IMR-90 (cell line): Measurements from ENCODE around the gene DYSF. TPM values are rescaled to one million over a fixed set of nuclear protein-coding genes. Genes with fewer than 3 reads are reported as not detected.
A peak's percentile ranks its signal among the peaks of the same experiment; 100 is the strongest.

Source experiments
- ATAC-seq: fragments of 200-7000 bp; cut with Tn5 transposase; 2 replicates; pipeline ENCODE4 v1.9.1; 2020; ENCODE audit warnings: low read depth, mild to moderate bottlenecking, moderate library complexity
- BruUV-seq: library from RNA; stranded (reverse); fragments of 400-500 nt; replicated peaks from 2 replicates; lab custom pipeline; 2021; lab: Mats Ljungman, UMichigan
- CTCF ChIA-PET: fragments of 300-600 bp; formaldehyde crosslinking; extraction: SDS; loops from one replicate; lab custom pipeline; 2021; ENCODE audit warnings: antibody characterized with exemption; lab: Yijun Ruan, JAX
- POLR2A ChIA-PET: fragments of 300-600 bp; sonication (Branson Sonifier 250); formaldehyde crosslinking; loops from one replicate; lab custom pipeline; 2022; ENCODE audit warnings: antibody characterized with exemption; ENCODE audit not compliant: unreplicated experiment; lab: Charles Lee
- DNase-seq: peaks from one replicate; pipeline ENCODE4 v3.0.0; 2013
- H2AFZ ChIP-seq: replicated peaks from 2 replicates; pipeline ENCODE3; 2013; ENCODE audit warnings: low read length, mild to moderate bottlenecking; ENCODE audit not compliant: poor library complexity
- H2AK5ac ChIP-seq: 2 replicates; pipeline ENCODE4 v1.6.1; 2013; ENCODE audit warnings: low read depth, low read length, inconsistent platforms
- H2AK9ac ChIP-seq: replicated peaks from 2 replicates; pipeline ENCODE3; 2013; ENCODE audit warnings: mild to moderate bottlenecking, low read depth, low read length, moderate library complexity; ENCODE audit not compliant: poor library complexity
- H2BK120ac ChIP-seq: 2 replicates; pipeline ENCODE4 v1.6.1; 2013; ENCODE audit warnings: low read depth, low read length, inconsistent platforms
- H2BK15ac ChIP-seq: 3 replicates; pipeline ENCODE4 v1.6.1; 2013; ENCODE audit warnings: low read depth, low read length, inconsistent platforms
- H2BK20ac ChIP-seq: 2 replicates; pipeline ENCODE4 v1.6.1; 2013; ENCODE audit warnings: low read depth, mild to moderate bottlenecking, inconsistent platforms, low read length, moderate library complexity
- H2BK5ac ChIP-seq: 2 replicates; pipeline ENCODE4 v1.6.1; 2013; ENCODE audit warnings: mild to moderate bottlenecking, low read depth, low read length, inconsistent platforms; ENCODE audit not compliant: poor library complexity, severe bottlenecking
- H3K14ac ChIP-seq: replicated peaks from 2 replicates; pipeline ENCODE4 v1.6.1; 2013; ENCODE audit warnings: low read depth, low read length, inconsistent platforms
- H3K18ac ChIP-seq: 2 replicates; pipeline ENCODE4 v1.6.1; 2013; ENCODE audit warnings: low read depth, low read length, control low read depth
- H3K23ac ChIP-seq: 2 replicates; pipeline ENCODE4 v1.6.1; 2013; ENCODE audit warnings: low read depth, low read length, inconsistent platforms
- H3K27ac ChIP-seq: 2 replicates; pipeline ENCODE4 v1.5.1; 2013; ENCODE audit warnings: mild to moderate bottlenecking, control low read depth, low read length; ENCODE audit not compliant: insufficient read depth
- H3K27me3 ChIP-seq: 2 replicates; pipeline ENCODE4 v1.6.1; 2013; ENCODE audit warnings: low read length; ENCODE audit not compliant: control insufficient read depth, insufficient read depth
- H3K36me3 ChIP-seq: 2 replicates; pipeline ENCODE4 v1.6.1; 2013; ENCODE audit warnings: low read length, mixed read lengths; ENCODE audit not compliant: control insufficient read depth, insufficient read depth
- H3K4ac ChIP-seq: 2 replicates; pipeline ENCODE4 v1.6.1; 2013; ENCODE audit warnings: low read depth, low read length, inconsistent platforms
- H3K4me1 ChIP-seq: 2 replicates; pipeline ENCODE4 v1.6.1; 2013; ENCODE audit warnings: low read length, mixed read lengths; ENCODE audit not compliant: control insufficient read depth, insufficient read depth
- H3K4me2 ChIP-seq: 2 replicates; pipeline ENCODE4 v1.6.1; 2013; ENCODE audit warnings: low read depth, mild to moderate bottlenecking, control low read depth, low read length, moderate library complexity
- H3K4me3 ChIP-seq: 2 replicates; pipeline ENCODE4 v1.5.1; 2013; ENCODE audit warnings: low read depth, mild to moderate bottlenecking, control low read depth, low read length, moderate library complexity; ENCODE audit not compliant: insufficient read depth
- H3K56ac ChIP-seq: 2 replicates; pipeline ENCODE4 v1.6.1; 2013; ENCODE audit warnings: low read length, inconsistent platforms; ENCODE audit not compliant: insufficient read depth; ENCODE audit errors: extremely low read depth
- H3K79me1 ChIP-seq, 2 experiments: 2 replicates each; pipeline ENCODE4 v1.6.1; 2013; ENCODE audit warnings: low read length in 2 of 2, inconsistent platforms in 1 of 2, low read depth in 1 of 2
- H3K9ac ChIP-seq: 2 replicates; pipeline ENCODE4 v1.6.1; 2013; ENCODE audit warnings: low read depth, low read length, control low read depth
- H3K9me1 ChIP-seq: 2 replicates; pipeline ENCODE4 v1.6.1; 2013; ENCODE audit warnings: low read length, inconsistent platforms; ENCODE audit not compliant: insufficient read depth
- H3K9me3 ChIP-seq: 2 replicates; pipeline ENCODE4 v1.6.1; 2013; ENCODE audit warnings: low read length; ENCODE audit not compliant: control insufficient read depth, insufficient read depth
- H4K20me1 ChIP-seq: 2 replicates; pipeline ENCODE4 v1.6.1; 2013; ENCODE audit warnings: low read length, inconsistent platforms; ENCODE audit not compliant: insufficient read depth
- H4K5ac ChIP-seq: 2 replicates; pipeline ENCODE4 v1.6.1; 2013; ENCODE audit warnings: mild to moderate bottlenecking, low read depth, low read length, control low read depth
- H4K8ac ChIP-seq, 2 experiments: 2 replicates each; pipeline ENCODE4 v1.6.1; 2013; ENCODE audit warnings: low read depth in 2 of 2, low read length in 2 of 2, control low read depth in 1 of 2, inconsistent platforms in 1 of 2
- H4K91ac ChIP-seq: 2 replicates; pipeline ENCODE4 v1.6.1; 2013; ENCODE audit warnings: low read depth, low read length, inconsistent platforms; ENCODE audit not compliant: insufficient read depth
- BHLHE40 ChIP-seq: fragments of 150-350 bp; IDR thresholded peaks from 2 replicates; pipeline ENCODE4 v1.6.1; 2016; ENCODE audit warnings: mild to moderate bottlenecking, low read depth, low read length
- CEBPB ChIP-seq: IDR thresholded peaks from 2 replicates; pipeline ENCODE4 v1.6.1; 2012; ENCODE audit warnings: low read depth, low read length, improper control_type of control experiment
- CHD1 ChIP-seq: IDR thresholded peaks from 2 replicates; pipeline ENCODE4 v1.6.1; 2012; ENCODE audit warnings: low read depth, low read length, improper control_type of control experiment
- FOS ChIP-seq: fragments of 150-350 bp; IDR thresholded peaks from 2 replicates; pipeline ENCODE4 v1.6.1; 2016; ENCODE audit warnings: low read depth, low read length
- MAFK ChIP-seq: IDR thresholded peaks from 2 replicates; pipeline ENCODE4 v1.6.1; 2012; ENCODE audit warnings: low read depth, low read length, improper control_type of control experiment
- MAZ ChIP-seq: IDR thresholded peaks from 2 replicates; pipeline ENCODE4 v1.6.1; 2012; ENCODE audit warnings: low read depth, mild to moderate bottlenecking, low read length, improper control_type of control experiment, moderate library complexity, borderline replicate concordance
- MXI1 ChIP-seq: IDR thresholded peaks from 2 replicates; pipeline ENCODE4 v1.6.1; 2012; ENCODE audit warnings: low read depth, mild to moderate bottlenecking, low read length, moderate library complexity, borderline replicate concordance
- NFE2L2 ChIP-seq: fragments of 150-350 bp; IDR thresholded peaks from 2 replicates; pipeline ENCODE4 v1.6.1; 2016; ENCODE audit warnings: low read depth, mild to moderate bottlenecking, low read length
- POLR2A ChIP-seq: IDR thresholded peaks from 2 replicates; pipeline ENCODE4 v1.6.1; 2012; ENCODE audit warnings: mild to moderate bottlenecking, low read depth, low read length
- RAD21 ChIP-seq: IDR thresholded peaks from 2 replicates; pipeline ENCODE4 v1.6.1; 2012; ENCODE audit warnings: low read length, improper control_type of control experiment
- RCOR1 ChIP-seq: IDR thresholded peaks from 2 replicates; pipeline ENCODE4 v1.6.1; 2012; ENCODE audit warnings: mild to moderate bottlenecking, low read length, improper control_type of control experiment; ENCODE audit not compliant: insufficient replicate concordance
- RFX5 ChIP-seq: IDR thresholded peaks from 2 replicates; pipeline ENCODE4 v1.8.0; 2012; ENCODE audit warnings: low read depth, mild to moderate bottlenecking, low read length, moderate library complexity
- USF2 ChIP-seq: fragments of 150-350 bp; IDR thresholded peaks from 2 replicates; pipeline ENCODE4 v1.6.1; 2017; ENCODE audit warnings: mild to moderate bottlenecking, antibody characterized with exemption, low read length, low read depth
- WGBS, 2 experiments: methylation state at CpG; one replicate each; pipeline versions ENCODE4 v1.1.5 to v1.1.7; 2013; ENCODE audit warnings: missing lambda C conversion rate in 2 of 2; ENCODE audit not compliant: insufficient read length in 1 of 2; ENCODE audit errors: extremely low coverage in 2 of 2; 5-methylcytosine and 5-hydroxymethylcytosine counted together
- dilution Hi-C: fragments of 300-500 bp; cut with HindIII; formaldehyde crosslinking; loops from one replicate; pipeline ENCODE4 v1.14.3; 2018; ENCODE audit warnings: low sequenced_read_pairs; ENCODE audit not compliant: unreplicated experiment
- in situ Hi-C: fragments of 300-500 bp; cut with MboI; formaldehyde crosslinking; loops from 3 replicates; pipeline ENCODE4 v1.14.3; 2019; ENCODE audit warnings: low sequenced_read_pairs, inconsistent platforms, mixed read lengths
- intact Hi-C: fragments of 100-400 bp; cut with micrococcal nuclease; formaldehyde crosslinking; loops from 2 replicates; pipeline ENCODE4 v1.10.0; 2022
- polyA plus RNA-seq, 3 experiments: library from polyadenylated mRNA; depleted of rRNA; stranded (reverse); fragments of >200 nt; gene quantifications; 2 replicates each; pipeline ENCODE4 v1.2.3, GENCODE V29; 2012; ENCODE audit warnings: low replicate concordance in 1 of 3
- total RNA-seq: library from RNA; depleted of rRNA; stranded (reverse); fragments of >200 nt; gene quantifications from 2 replicates; pipeline ENCODE4 v1.2.3, GENCODE V29; 2012
- TF ChIP-seq, protein P1 (sequence below): fragments of 150-350 bp; IDR thresholded peaks from 2 replicates; pipeline ENCODE4 v1.6.1; 2016; ENCODE audit warnings: low read depth, mild to moderate bottlenecking, low read length, moderate library complexity, borderline replicate concordance

The DYSF gene
- total and polyA plus RNA-seq, 2 of the 4 experiments (the other 2 are of a cell fraction) = 0.09 to 0.18 TPM

- dilution Hi-C loops = no loop called here
- peak overlapping the region; percentile 60; the same call in 1 of the 2 replicates for H3K9ac ChIP-seq
Measured at GRCh38 chr2:71466301-71467179, 13.2 kb downstream of the DYSF start.

More at GRCh38 chr2:71466301-71467179, 13.2 kb downstream of the DYSF start:
- H3K4me2 ChIP-seq = peak overlapping the region; percentile 99
- ChIA-PET POLR2A (no interaction called here), CTCF (no interaction called here)
- no peaks in the 10 kb centered on the region for H4K20me1 ChIP-seq
- no peak overlapping the region for H3K23ac ChIP-seq
- 0% methylated on average over 29 of the region's 78 CpGs; no CpG with 5 or more reads in 1 of the 2 experiments for WGBS, 2 experiments
- intact Hi-C loops (no loop called here), in situ Hi-C loops (no loop called here)
- H4K8ac ChIP-seq = no peak overlapping the region
- TF ChIP-seq RFX5 (no peak), POLR2A (no peak), FOS (no peak), RAD21 (no peak), MXI1 (no peak), CHD1 (no peak), USF2 (no peak), RCOR1 (no peak), CEBPB (no peak), MAFK (no peak), BHLHE40 (no peak), MAZ (no peak), NFE2L2 (no peak)
- TF ChIP-seq, protein P1, sequence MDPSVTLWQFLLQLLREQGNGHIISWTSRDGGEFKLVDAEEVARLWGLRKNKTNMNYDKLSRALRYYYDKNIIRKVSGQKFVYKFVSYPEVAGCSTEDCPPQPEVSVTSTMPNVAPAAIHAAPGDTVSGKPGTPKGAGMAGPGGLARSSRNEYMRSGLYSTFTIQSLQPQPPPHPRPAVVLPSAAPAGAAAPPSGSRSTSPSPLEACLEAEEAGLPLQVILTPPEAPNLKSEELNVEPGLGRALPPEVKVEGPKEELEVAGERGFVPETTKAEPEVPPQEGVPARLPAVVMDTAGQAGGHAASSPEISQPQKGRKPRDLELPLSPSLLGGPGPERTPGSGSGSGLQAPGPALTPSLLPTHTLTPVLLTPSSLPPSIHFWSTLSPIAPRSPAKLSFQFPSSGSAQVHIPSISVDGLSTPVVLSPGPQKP = no peak
- no peak overlapping the region for H4K91ac ChIP-seq
- H2AFZ ChIP-seq = peak overlapping the region; percentile 88
- no peak overlapping the region for H4K5ac ChIP-seq
- H3K9me1 ChIP-seq = no peaks in the 10 kb centered on the region
- H2BK20ac ChIP-seq = no peak overlapping the region
- no peak overlapping the region for H3K27ac ChIP-seq
- no peak overlapping the region for H2BK120ac ChIP-seq
- no peak overlapping the region for H2AK5ac ChIP-seq
- H3K79me1 ChIP-seq = no peaks in the 10 kb centered on the region
- ATAC-seq (peak; percentile 76), DNase-seq (no peak)
- H3K4me3 ChIP-seq = peak overlapping the region; percentile 96
- peaks cover 8% of the 10 kb centered on the region for H3K9me3 ChIP-seq
- H2BK5ac ChIP-seq = no peak overlapping the region
- no peak overlapping the region for H3K56ac ChIP-seq
- no peak overlapping the region for H3K14ac ChIP-seq
- H3K18ac ChIP-seq = no peak overlapping the region
- H2AK9ac ChIP-seq = peak overlapping the region; percentile 4
- no peaks in the 10 kb centered on the region; the same call in 1 of the 2 replicates for H3K4me1 ChIP-seq
- peaks cover 69% of the 10 kb centered on the region for H3K27me3 ChIP-seq
- H2BK15ac ChIP-seq = no peak overlapping the region
- H3K4ac ChIP-seq = no peak overlapping the region
- H3K36me3 ChIP-seq = no peaks in the 10 kb centered on the region
- no TSS peak for BruUV-seq
